MM.1S (cell line): ENCODE measurements around the gene R3HDM2.

Source experiments
- EZH2 ChIP-seq: fragments of 300-600 bp; sonication (generic); optimal IDR thresholded peaks from 2 replicates; pipeline ENCODE3; 2017; ENCODE audit warnings: low read depth, mild to moderate bottlenecking, antibody characterized with exemption, low read length, mixed read lengths
- EZH2phosphoT487 ChIP-seq: fragments of 300-600 bp; sonication (generic); IDR thresholded peaks from 2 replicates; pipeline ENCODE4 v1.6.1; 2018; ENCODE audit warnings: antibody characterized with exemption, low read length
- TF ChIP-seq, protein P1 (sequence below): fragments of 300-600 bp; sonication (generic); IDR thresholded peaks from 2 replicates; pipeline ENCODE4 v1.5.1; 2016; ENCODE audit warnings: antibody characterized with exemption, low read length, mixed read lengths

DNA sequence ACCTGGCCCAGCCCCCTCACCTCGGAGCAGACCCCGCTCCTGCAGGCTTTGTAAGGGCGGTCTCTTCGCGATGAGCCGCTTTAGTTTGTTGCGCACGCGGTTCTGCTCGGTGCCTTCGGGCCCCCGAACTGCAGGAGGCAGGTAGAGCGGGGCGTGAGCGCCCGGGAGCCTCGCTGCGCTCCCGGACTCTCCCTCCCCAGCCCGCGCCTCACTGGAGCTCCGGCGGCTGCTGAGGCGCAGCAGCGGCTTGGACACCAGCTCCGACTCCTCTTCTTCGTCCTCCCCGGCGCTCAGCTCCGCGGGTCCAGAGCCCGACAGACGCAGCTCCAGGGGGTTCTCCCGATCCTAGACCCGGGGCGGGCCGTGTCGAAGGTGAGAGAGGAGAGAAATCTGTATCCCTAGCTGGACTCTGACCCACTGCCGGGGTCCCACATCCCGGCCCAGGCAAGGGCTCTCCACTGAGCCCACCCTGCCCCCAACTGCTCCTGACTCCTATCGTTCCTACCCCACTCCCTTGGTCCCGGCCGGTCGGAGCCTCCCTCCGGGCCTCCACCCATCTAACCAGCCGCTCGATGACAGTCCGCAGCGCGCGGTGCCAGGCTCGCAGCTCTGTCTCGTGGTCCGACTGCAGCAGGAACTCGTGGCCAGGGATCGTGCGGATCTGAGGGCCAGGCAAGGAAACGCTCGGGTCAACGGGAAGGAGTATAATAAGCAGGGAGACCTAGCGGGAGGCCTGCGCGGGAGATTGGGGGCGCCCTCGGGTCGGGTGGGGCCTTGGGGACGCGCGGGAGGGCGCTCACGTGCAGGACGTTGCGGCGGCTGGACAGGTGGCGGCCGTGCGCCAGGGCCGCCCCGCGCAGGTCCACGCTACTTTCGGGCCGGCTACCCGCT lies 44.7 kb upstream of the R3HDM2 start:
- TF ChIP-seq, protein P1, sequence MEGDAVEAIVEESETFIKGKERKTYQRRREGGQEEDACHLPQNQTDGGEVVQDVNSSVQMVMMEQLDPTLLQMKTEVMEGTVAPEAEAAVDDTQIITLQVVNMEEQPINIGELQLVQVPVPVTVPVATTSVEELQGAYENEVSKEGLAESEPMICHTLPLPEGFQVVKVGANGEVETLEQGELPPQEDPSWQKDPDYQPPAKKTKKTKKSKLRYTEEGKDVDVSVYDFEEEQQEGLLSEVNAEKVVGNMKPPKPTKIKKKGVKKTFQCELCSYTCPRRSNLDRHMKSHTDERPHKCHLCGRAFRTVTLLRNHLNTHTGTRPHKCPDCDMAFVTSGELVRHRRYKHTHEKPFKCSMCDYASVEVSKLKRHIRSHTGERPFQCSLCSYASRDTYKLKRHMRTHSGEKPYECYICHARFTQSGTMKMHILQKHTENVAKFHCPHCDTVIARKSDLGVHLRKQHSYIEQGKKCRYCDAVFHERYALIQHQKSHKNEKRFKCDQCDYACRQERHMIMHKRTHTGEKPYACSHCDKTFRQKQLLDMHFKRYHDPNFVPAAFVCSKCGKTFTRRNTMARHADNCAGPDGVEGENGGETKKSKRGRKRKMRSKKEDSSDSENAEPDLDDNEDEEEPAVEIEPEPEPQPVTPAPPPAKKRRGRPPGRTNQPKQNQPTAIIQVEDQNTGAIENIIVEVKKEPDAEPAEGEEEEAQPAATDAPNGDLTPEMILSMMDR: no peak
- TF ChIP-seq EZH2 (no peak), EZH2phosphoT487 (no peak)
